Skeletal muscle cell (primary cell): ENCODE data around the gene CYFIP1.

Experiments used
- DNase-seq: peaks from one replicate; pipeline ENCODE4 v3.0.0-alpha.2; 2010; ENCODE audit warnings: low read depth
- H3K4me3 ChIP-seq: 2 replicates; pipeline ENCODE4 v1.5.1; 2011; ENCODE audit warnings: low read depth, mild to moderate bottlenecking, control low read depth, low read length, moderate library complexity

The CYFIP1 gene

GRCh38 chr15:22902578-22902977 lies 77.6 kb downstream of the CYFIP1 start:
- no peak overlapping the region for H3K4me3 ChIP-seq
- DNase-seq, result no peak

GRCh38 chr15:22902046-22902445 lies 78.1 kb downstream of the CYFIP1 start:
- DNase-seq, result no peak
- H3K4me3 ChIP-seq, result no peak overlapping the region

- DNase-seq, result no peak
These were observed 84.5 kb downstream of the CYFIP1 start for GRCh38 chr15:22895465-22896190.

GRCh38 chr15:22893881-22894280 lies 86.3 kb downstream of the CYFIP1 start:
- no peak for DNase-seq
- H3K4me3 ChIP-seq, result no peak overlapping the region

More at GRCh38 chr15:22895465-22896190, 84.5 kb downstream of the CYFIP1 start:
- no peak overlapping the region for H3K4me3 ChIP-seq

- no peak for DNase-seq
- no peak overlapping the region for H3K4me3 ChIP-seq
These were observed 87.1 kb downstream of the CYFIP1 start for GRCh38 chr15:22893081-22893480.

- DNase-seq, result no peak
These were observed 87.8 kb downstream of the CYFIP1 start for GRCh38 chr15:22892333-22892732.

GRCh38 chr15:22891426-22892210 lies 88.5 kb downstream of the CYFIP1 start:
- no peak for DNase-seq
- no peak overlapping the region for H3K4me3 ChIP-seq

More at GRCh38 chr15:22892333-22892732, 87.8 kb downstream of the CYFIP1 start:
- H3K4me3 ChIP-seq, result no peak overlapping the region

- H3K4me3 ChIP-seq, result no peak overlapping the region
- no peak for DNase-seq
These were observed 89.9 kb downstream of the CYFIP1 start for GRCh38 chr15:22890296-22890695.

GRCh38 chr15:22889146-22889818 lies 90.9 kb downstream of the CYFIP1 start:
- DNase-seq, result no peak
- H3K4me3 ChIP-seq, result no peak overlapping the region

- peak; percentile 95 for DNase-seq
- no peak overlapping the region for H3K4me3 ChIP-seq
These were observed 91.9 kb downstream of the CYFIP1 start for GRCh38 chr15:22888120-22888859.

GRCh38 chr15:22887157-22887951 lies 92.8 kb downstream of the CYFIP1 start:
- peak; percentile 74 for DNase-seq
- no peak overlapping the region for H3K4me3 ChIP-seq

GRCh38 chr15:22885120-22885519 lies 95.0 kb downstream of the CYFIP1 start:
- H3K4me3 ChIP-seq, result no peak overlapping the region

GRCh38 chr15:22884344-22884743 lies 95.8 kb downstream of the CYFIP1 start:
- DNase-seq, result no peak
- H3K4me3 ChIP-seq, result no peak overlapping the region

More at GRCh38 chr15:22885120-22885519, 95.0 kb downstream of the CYFIP1 start:
- DNase-seq, result no peak

GRCh38 chr15:22883196-22883595 lies 97.0 kb downstream of the CYFIP1 start:
- H3K4me3 ChIP-seq, result no peak overlapping the region
- no peak for DNase-seq

GRCh38 chr15:22881739-22882440 lies 98.3 kb downstream of the CYFIP1 start:
- no peak for DNase-seq
- H3K4me3 ChIP-seq, result no peak overlapping the region

- H3K4me3 ChIP-seq, result no peak overlapping the region
- DNase-seq, result no peak
These were observed 99.0 kb downstream of the CYFIP1 start for GRCh38 chr15:22880981-22881738.
